GM12878 (cell line): Measurements from ENCODE around the gene LTB4R2. TPM values are rescaled to one million over a fixed set of nuclear protein-coding genes. Genes with fewer than 3 reads are reported as not detected.

Source experiments
- ATAC-seq: fragments of 200-7000 bp; cut with Tn5 transposase; 3 replicates; pipeline ENCODE4 v1.9.1; 2020; ENCODE audit warnings: mild to moderate bottlenecking, moderate library complexity
- BruUV-seq: library from RNA; stranded (reverse); fragments of 400-500 nt; replicated peaks from 2 replicates; lab custom pipeline; 2021; lab: Mats Ljungman, UMichigan
- CTCF ChIA-PET: fragments of 300-600 bp; sonication (Branson Sonifier 250); formaldehyde crosslinking; extraction: SDS; loops from one replicate; lab custom pipeline; 2021; ENCODE audit warnings: inconsistent platforms; lab: Yijun Ruan, JAX
- POLR2A ChIA-PET: fragments of 350-600 bp; formaldehyde crosslinking; extraction: SDS; loops from one replicate; lab custom pipeline; 2021; ENCODE audit warnings: inconsistent platforms; lab: Charles Lee
- RAD21 ChIA-PET: fragments of 300-600 bp; sonication (Branson Sonifier 250); formaldehyde crosslinking; loops from one replicate; lab custom pipeline; 2023; ENCODE audit warnings: antibody characterized with exemption; ENCODE audit not compliant: unreplicated experiment; lab: Charles Lee
- SMC1A ChIA-PET: fragments of 300-600 bp; sonication (Branson Sonifier 250); formaldehyde crosslinking; loops from one replicate; lab custom pipeline; 2023; ENCODE audit not compliant: unreplicated experiment, uncharacterized antibody; lab: Charles Lee
- DNase-seq: peaks from one replicate; pipeline ENCODE4 v3.0.0-alpha.2; 2011; ENCODE audit warnings: low read depth, low spot score
- FAIRE-seq: peaks from 3 replicates; lab custom pipeline; 2011; peaks lifted over from hg19 to GRCh38; lab: Jason Lieb, UNC
- H2AFZ ChIP-seq: 2 replicates; pipeline ENCODE4 v1.6.0; 2011; ENCODE audit warnings: low read depth, low read length, control low read depth; ENCODE audit not compliant: control insufficient read depth
- H3K27ac ChIP-seq: 2 replicates; pipeline ENCODE4 v1.5.1; 2011; ENCODE audit warnings: control low read depth; ENCODE audit not compliant: control insufficient read depth, insufficient read depth
- H3K27me3 ChIP-seq, 2 experiments: replicated peaks in 1 of 2; 2 replicates each; pipeline versions ENCODE4 v1.6.0 to v1.6.1; 2011; ENCODE audit warnings: low read length in 1 of 2; ENCODE audit not compliant: control insufficient read depth in 2 of 2, insufficient read depth in 2 of 2
- H3K36me3 ChIP-seq, 2 experiments: 2 replicates each; pipeline ENCODE4 v1.5.1; 2011; ENCODE audit warnings: low read length in 1 of 2; ENCODE audit not compliant: control insufficient read depth in 2 of 2, insufficient read depth in 2 of 2
- H3K4me1 ChIP-seq: 2 replicates; pipeline ENCODE4 v1.6.1; 2011; ENCODE audit warnings: mild to moderate bottlenecking, low read length, moderate library complexity, mixed read lengths; ENCODE audit not compliant: control insufficient read depth, insufficient read depth
- H3K4me2 ChIP-seq: 2 replicates; pipeline ENCODE4 v1.6.0; 2011; ENCODE audit warnings: control low read depth; ENCODE audit not compliant: control insufficient read depth, insufficient read depth
- H3K4me3 ChIP-seq: fragments of 200-600 bp; sonication (generic); 2 replicates; pipeline ENCODE4 v1.5.1; 2016
- H3K79me2 ChIP-seq: 2 replicates; pipeline ENCODE4 v1.6.0; 2011; ENCODE audit warnings: low read length; ENCODE audit not compliant: control insufficient read depth, insufficient read depth
- H3K9ac ChIP-seq: 2 replicates; pipeline ENCODE4 v1.8.0; 2011; ENCODE audit warnings: low read length, control low read depth, mixed read lengths; ENCODE audit not compliant: control insufficient read depth, insufficient read depth
- H3K9me3 ChIP-seq: replicated peaks from 3 replicates; pipeline ENCODE4 v1.5.1; 2011; ENCODE audit warnings: mild to moderate bottlenecking, low read length; ENCODE audit not compliant: control insufficient read depth, insufficient read depth
- H4K20me1 ChIP-seq: 2 replicates; pipeline ENCODE4 v1.6.0; 2011; ENCODE audit not compliant: control insufficient read depth, insufficient read depth
- EGR1 ChIP-seq, 2 experiments: IDR thresholded peaks; 1 replicate in 1 of 2; 2 replicates in 1 of 2; pipeline ENCODE4 v1.6.1; 2011 to 2012; ENCODE audit warnings: low read depth in 2 of 2, low read length in 2 of 2, borderline replicate concordance in 1 of 2, mild to moderate bottlenecking in 1 of 2, moderate library complexity in 1 of 2
- ESRRA ChIP-seq: IDR thresholded peaks from 2 replicates; pipeline ENCODE4 v1.6.1; 2012; ENCODE audit warnings: mild to moderate bottlenecking, low read length, improper control_type of control experiment
- NR2C2 ChIP-seq: IDR thresholded peaks from 2 replicates; pipeline ENCODE4 v1.6.1; 2011; ENCODE audit warnings: borderline replicate concordance, low read depth; ENCODE audit not compliant: control insufficient read depth, insufficient read length
- SUPT20H ChIP-seq: IDR thresholded peaks from 2 replicates; pipeline ENCODE4 v1.6.1; 2011; ENCODE audit warnings: low read depth, mild to moderate bottlenecking, low read length, moderate library complexity, borderline replicate concordance; ENCODE audit not compliant: control insufficient read depth
- TBL1XR1 ChIP-seq: IDR thresholded peaks from 2 replicates; pipeline ENCODE4 v1.6.1; 2012; ENCODE audit warnings: low read depth, low read length, improper control_type of control experiment
- YY1 ChIP-seq: IDR thresholded peaks from 2 replicates; pipeline ENCODE4 v1.6.1; 2011; ENCODE audit warnings: low read depth, mild to moderate bottlenecking, low read length
- WGBS: methylation state at CpG from one replicate; pipeline ENCODE4 v1.1.6; 2016; ENCODE audit warnings: low lambda C conversion rate; ENCODE audit not compliant: insufficient replicate concordance, insufficient coverage; ENCODE audit errors: missing lambda C conversion rate; 5-methylcytosine and 5-hydroxymethylcytosine counted together
- in situ Hi-C: fragments of 300-500 bp; cut with MboI; formaldehyde crosslinking; loops from 9 replicates; pipeline ENCODE4 v1.14.3; 2018; ENCODE audit warnings: mixed read lengths
- intact Hi-C: fragments of 100-400 bp; cut with micrococcal nuclease; formaldehyde crosslinking; loops from one replicate; pipeline ENCODE4 v1.14.2; 2022; ENCODE audit not compliant: unreplicated experiment
- polyA plus RNA-seq, 11 experiments: library from polyadenylated mRNA; depleted of rRNA in 4 of 11; unstranded in 6 of 11; stranded (reverse) in 5 of 11; fragments of >200 nt; fragmentation: Nextera tagmentation in 4 of 11; fragmentation: Illumina TruSeq in 1 of 11; extraction: Ambion mirVana in 4 of 11; extraction: Trizol in 1 of 11; gene quantifications; 1 replicate in 1 of 11; 2 replicates in 10 of 11; pipeline versions ENCODE4 v1.2.1 to v1.2.3, GENCODE V29; 2011 to 2016; ENCODE audit warnings: inconsistent platforms in 2 of 11, missing spikeins in 2 of 11, low read depth in 1 of 11
- total RNA-seq, 4 experiments: library from RNA; depleted of rRNA in 3 of 4; stranded (reverse); fragments of >200 nt in 3 of 4; fragmentation: Illumina TruSeq in 1 of 4; extraction: Trizol in 1 of 4; gene quantifications; 2 replicates each; pipeline versions ENCODE4 v1.2.1 to v1.2.3, GENCODE V29; 2013 to 2021
- TF ChIP-seq, protein P1 (sequence below): IDR thresholded peaks from 2 replicates; pipeline ENCODE4 v1.6.1; 2012; ENCODE audit warnings: low read depth, low read length, improper control_type of control experiment

Gene LTB4R2
- total and polyA plus RNA-seq, 10 of the 15 experiments (the other 5 are each of a cell fraction or from before 2014, with no cell fraction given) = 0.06 to 16.0 (median 2.6) TPM

DNA sequence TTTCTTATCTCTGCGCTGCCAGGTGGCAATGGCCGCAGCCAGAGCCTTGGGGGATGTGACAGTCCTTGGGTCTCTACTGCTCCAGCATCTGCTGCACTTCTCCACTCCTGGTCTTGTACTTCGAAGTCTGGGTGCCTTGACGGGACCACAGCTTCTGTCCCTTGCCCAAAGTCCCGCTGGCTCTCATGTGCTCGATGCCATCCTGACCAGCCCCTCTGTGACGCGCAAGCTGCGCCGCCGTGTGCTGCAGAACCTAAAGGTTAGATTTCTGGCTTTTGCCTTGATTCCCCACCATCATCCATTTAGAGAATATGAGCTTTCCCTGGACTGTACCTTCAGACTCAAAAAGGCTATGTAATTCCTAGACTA is 5.9 kb upstream of the LTB4R2 start:
- ChIA-PET CTCF (interaction anchor here (1.0 kb wide), 1 partner anchor 62 kb away, joined by 3 read pairs; the partner anchor contains the start of gene TINF2), RAD21 (no interaction called here)
- Histone ChIP-seq H3K4me1 (peaks cover 10% of the 10 kb centered on the region), H3K4me2 (no peak overlapping the region), H3K4me3 (no peak overlapping the region), H4K20me1 (no peaks in the 10 kb centered on the region), H3K79me2 (peaks cover 22% of the 10 kb centered on the region), H3K9me3 (no peaks in the 10 kb centered on the region), H3K27ac (no peak overlapping the region), H3K36me3 (peaks cover 16 to 32% of the 10 kb centered on the region in 2 experiments), H2AFZ (no peak overlapping the region), H3K27me3 (no peaks in the 10 kb centered on the region), H3K9ac (no peak overlapping the region)
- BruUV-seq = no TSS peak
- no peak for FAIRE-seq
- in situ Hi-C loops = no loop called here
- no peak for TF ChIP-seq SUPT20H
- TF ChIP-seq, all 136 proteins: peak for 0
- intact Hi-C loops = no loop called here
- WGBS = 97% methylated on average over 10 of the region's 11 CpGs
- ChIA-PET SMC1A (interaction anchor here (10.1 kb wide), 1 partner anchor 60 kb away, joined by 201 read pairs; the partner anchor contains the start of gene TINF2), POLR2A (no interaction called here)
- DNase-seq = no peak
- no peak for ATAC-seq

DNA sequence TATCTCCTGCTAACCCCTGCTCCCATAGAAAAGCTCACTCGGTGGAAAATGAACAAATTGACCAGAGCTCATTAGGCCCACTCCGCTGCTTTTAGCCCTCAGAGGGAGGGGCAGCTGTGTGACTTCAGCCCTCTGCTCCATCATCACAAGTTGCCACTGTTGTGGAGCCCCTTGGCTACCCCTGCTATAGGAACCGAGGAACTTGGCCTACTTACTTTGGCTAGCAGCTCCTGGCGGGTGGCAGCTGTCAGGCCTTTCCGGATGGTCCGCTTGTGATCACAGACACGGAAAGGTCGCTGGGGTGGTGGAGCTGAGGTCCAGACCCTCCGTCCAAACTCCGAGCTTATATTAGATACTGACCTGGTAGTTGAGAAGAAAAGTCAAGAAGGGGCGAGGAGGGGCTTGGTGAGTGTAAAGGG is 2.8 kb upstream of the LTB4R2 start:
- DNase-seq = no peak

More for the DNA sequence above, 2.8 kb upstream of the LTB4R2 start:
- ChIA-PET SMC1A (interaction anchor here (0.8 to 4.9 kb wide), 12 partner anchors 9 to 170 kb away, joined by 3 to 36 read pairs (median 6); partner anchors contain the start of genes IRF9, MDP1 and TINF2), RAD21 (interaction anchor here (1.2 to 4.0 kb wide), 13 partner anchors 8 to 249 kb away, joined by 3 to 52 read pairs (median 14); partner anchors contain the start of genes MDP1, PCK2 and TINF2), POLR2A (interaction anchor here (1.2 to 3.3 kb wide), 8 partner anchors 8 to 193 kb away, joined by 3 to 26 read pairs (median 6); partner anchors contain the start of genes DCAF11, DHRS1, NOP9 and NRL), CTCF (interaction anchor here (0.8 to 7.9 kb wide), 34 partner anchors 9 to 216 kb away, joined by 3 to 149 read pairs (median 6); partner anchors contain the start of genes ADCY4, CHMP4A, DHRS1 and IPO4)
- ATAC-seq = no peak
- 84% methylated on average over 11 of the region's 11 CpGs for WGBS
- Histone ChIP-seq H3K36me3 (peaks cover 15 to 30% of the 10 kb centered on the region in 2 experiments), H3K27ac (no peak overlapping the region), H4K20me1 (no peaks in the 10 kb centered on the region), H3K27me3 (no peaks in the 10 kb centered on the region), H3K4me2 (no peak overlapping the region), H3K9ac (no peak overlapping the region), H3K4me3 (no peak overlapping the region), H2AFZ (no peak overlapping the region), H3K4me1 (peaks cover 20% of the 10 kb centered on the region; the same call in 1 of the 2 replicates), H3K79me2 (no peaks in the 10 kb centered on the region), H3K9me3 (no peaks in the 10 kb centered on the region)
- no peak for FAIRE-seq
- intact Hi-C loops (no loop called here), in situ Hi-C loops (no loop called here)
- TF ChIP-seq, protein P1, sequence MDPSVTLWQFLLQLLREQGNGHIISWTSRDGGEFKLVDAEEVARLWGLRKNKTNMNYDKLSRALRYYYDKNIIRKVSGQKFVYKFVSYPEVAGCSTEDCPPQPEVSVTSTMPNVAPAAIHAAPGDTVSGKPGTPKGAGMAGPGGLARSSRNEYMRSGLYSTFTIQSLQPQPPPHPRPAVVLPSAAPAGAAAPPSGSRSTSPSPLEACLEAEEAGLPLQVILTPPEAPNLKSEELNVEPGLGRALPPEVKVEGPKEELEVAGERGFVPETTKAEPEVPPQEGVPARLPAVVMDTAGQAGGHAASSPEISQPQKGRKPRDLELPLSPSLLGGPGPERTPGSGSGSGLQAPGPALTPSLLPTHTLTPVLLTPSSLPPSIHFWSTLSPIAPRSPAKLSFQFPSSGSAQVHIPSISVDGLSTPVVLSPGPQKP = no peak
- no peak for TF ChIP-seq ESRRA
- TF ChIP-seq TBL1XR1 = no peak
- TF ChIP-seq EGR1 (IDR thresholded peaks at IDR 0.05; ENCODE audit: borderline replicate concordance in 1 of 2, low read depth in 2 of 2, low read length in 2 of 2) = no peak
- no peak for TF ChIP-seq YY1
- no peak for TF ChIP-seq NR2C2
- BruUV-seq = TSS peak; percentile 31
